HG03565 (cell line): ENCODE data around the gene AFAP1L1.

Experiments used
- ATAC-seq: cut with Tn5 transposase; IDR thresholded peaks from one replicate; pipeline ENCODE4 v1.9.1; 2021; ENCODE audit warnings: mild to moderate bottlenecking, moderate library complexity; ENCODE audit not compliant: unreplicated experiment

AFAP1L1 gene

GRCh38 chr5:149271716-149272563 lies at the start of gene AFAP1L1:
TSS of gene AFAP1L1 (plus strand) at chr5:149271859. CDS start at chr5:149271969, 110 bp downstream.
- no peak for ATAC-seq

DNA sequence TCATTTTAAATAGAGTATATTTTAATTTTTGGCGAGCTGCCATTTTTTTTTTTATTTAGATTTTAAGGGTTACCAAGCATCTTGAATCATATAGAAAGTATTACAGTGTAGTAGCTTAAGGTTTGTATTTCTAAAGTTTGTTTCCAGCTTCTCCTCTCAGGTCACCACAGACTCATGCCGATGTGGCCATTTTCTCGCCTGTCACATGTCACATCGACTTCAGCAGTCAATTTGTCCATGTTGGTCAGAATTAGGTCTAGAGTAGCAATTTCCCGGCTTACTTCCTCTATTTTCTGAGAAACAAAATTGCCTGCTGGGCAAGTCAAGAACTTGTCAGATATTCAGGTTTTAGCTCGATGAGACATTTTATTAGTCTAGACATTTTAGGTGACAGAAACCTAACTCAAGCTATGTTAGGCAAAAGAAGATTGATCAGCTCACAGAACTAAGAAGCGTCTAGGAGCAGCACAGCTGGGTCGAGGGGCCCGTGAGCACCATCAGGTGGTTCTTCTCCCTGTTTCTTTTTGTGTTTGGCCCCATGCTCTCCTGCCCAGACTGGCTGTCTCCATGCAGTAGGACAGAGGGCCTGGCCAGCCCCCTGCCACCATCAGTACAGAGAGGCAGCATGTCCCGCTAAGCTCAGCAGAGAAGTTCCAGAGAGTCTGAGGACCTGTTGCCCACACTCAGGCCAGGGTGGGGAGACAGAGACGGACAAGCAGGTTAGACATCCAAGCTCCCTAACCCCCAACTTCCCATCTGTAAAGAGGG lies 48.4 kb upstream of the AFAP1L1 start:
- ATAC-seq, result no peak

DNA sequence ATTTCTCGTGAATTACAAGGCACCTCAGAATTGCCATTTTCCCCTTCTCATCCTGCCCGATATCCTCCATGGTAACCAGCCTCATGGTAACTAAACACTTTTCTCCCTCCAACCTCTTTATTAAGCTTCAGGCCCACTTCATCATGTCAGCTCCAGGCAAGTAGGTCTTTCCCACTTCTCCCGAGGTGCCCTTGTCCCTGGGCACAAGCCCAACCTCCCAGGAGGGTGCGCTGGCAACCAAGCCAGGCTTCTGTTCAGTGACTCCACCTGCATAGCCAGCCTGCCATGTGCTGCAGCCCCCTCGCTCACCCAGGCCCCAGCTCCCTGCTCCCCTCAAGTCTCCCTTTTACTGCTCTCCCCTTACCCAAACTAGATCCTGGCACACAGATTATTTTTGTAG lies 47.4 kb upstream of the AFAP1L1 start:
- no peak for ATAC-seq

DNA sequence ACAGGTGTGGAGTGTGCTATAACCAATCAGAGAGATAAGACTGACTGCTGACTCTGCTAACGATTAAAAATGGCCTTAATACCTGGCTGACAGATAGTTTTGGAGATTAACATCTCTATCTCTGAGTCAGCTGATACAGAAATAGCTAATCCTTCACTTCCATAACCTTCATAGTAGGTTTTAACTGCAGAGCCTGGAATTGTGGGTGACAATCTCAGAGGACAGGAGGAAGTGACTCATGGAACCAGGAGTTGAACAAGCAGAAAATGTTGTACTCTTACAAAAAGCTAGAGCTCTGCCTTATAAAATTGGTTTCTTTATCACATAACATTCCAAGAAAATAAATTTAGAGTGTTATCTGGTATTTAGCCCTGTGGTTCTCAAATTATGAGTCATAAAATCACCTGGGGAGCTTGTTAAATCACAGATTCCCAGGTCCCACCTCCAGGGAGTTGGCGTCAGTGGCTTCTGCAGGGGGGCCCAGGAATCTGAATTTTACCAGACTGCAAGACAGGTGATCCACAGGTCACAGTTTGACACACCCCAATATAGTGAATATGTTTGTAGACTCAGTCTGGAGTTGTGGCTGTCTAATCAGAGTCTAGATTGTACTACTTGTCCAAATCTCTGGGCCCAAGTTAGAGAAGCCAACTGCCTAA lies 44.4 kb upstream of the AFAP1L1 start:
- ATAC-seq, result no peak

- no peak for ATAC-seq
Observed at GRCh38 chr5:149228618-149229297, 42.9 kb upstream of the AFAP1L1 start.

- no peak for ATAC-seq
Observed at GRCh38 chr5:149229298-149229937, 42.2 kb upstream of the AFAP1L1 start.

DNA sequence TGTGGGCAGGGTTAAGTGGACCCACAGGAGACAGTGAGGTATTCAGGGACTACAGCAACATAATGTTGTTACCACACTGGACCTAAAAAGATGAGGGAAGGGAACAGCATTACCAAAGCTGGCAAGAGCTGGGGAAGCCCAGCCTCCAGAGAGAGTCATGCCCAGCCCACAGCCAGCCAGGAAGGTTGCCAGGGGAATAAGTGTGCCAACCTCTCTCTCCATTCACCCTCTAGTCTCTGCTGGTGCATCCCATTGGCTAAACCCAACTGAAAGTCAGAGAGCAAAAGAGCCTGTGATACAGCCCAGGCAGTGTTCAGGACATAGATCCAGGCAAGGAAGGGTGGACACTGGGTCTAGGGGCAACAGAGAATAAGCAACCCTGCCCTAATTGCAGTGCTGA lies 35.8 kb upstream of the AFAP1L1 start:
- ATAC-seq, result no peak

GRCh38 chr5:149237662-149238061 lies 34.0 kb upstream of the AFAP1L1 start:
- ATAC-seq, result no peak

DNA sequence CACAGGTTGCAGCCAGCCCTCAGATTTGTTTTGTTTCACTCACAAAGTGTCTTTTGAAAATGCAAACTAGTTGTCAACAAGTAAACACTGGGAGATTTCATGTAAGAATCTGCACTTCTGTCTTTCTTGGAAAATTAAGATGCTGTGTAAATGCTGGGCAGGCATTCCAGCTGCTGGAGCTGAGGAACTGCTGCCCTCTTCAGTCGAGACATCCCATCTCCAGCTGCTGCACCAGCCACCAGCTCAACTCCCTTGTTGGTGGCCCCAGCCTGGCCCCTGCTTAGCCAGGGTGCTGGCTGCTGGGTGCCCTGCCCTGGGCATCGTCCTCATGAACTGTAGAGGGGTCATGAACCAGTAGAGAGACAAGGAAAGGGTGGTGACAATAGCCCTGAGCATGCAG lies 33.1 kb upstream of the AFAP1L1 start:
- no peak for ATAC-seq

DNA sequence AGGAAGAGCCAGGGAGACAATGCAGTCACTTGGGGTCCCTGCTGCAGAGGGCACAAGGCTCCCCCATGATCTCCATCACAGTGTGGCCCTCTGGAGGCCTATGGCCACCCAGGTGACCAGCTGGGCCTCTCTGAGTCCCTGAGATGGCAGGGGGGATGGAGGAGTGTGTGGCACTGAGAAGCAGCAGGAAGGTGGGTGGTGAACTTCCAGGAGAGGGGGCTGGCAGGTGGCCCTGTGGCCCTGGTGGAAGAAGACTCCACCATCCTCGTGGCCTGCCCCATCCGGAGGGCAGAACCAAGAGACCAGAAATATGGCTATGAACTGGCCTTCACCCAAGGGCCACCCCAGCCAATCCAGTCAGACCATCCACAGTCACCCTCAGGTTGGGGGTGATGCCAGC lies 31.7 kb upstream of the AFAP1L1 start:
- ATAC-seq, result no peak

DNA sequence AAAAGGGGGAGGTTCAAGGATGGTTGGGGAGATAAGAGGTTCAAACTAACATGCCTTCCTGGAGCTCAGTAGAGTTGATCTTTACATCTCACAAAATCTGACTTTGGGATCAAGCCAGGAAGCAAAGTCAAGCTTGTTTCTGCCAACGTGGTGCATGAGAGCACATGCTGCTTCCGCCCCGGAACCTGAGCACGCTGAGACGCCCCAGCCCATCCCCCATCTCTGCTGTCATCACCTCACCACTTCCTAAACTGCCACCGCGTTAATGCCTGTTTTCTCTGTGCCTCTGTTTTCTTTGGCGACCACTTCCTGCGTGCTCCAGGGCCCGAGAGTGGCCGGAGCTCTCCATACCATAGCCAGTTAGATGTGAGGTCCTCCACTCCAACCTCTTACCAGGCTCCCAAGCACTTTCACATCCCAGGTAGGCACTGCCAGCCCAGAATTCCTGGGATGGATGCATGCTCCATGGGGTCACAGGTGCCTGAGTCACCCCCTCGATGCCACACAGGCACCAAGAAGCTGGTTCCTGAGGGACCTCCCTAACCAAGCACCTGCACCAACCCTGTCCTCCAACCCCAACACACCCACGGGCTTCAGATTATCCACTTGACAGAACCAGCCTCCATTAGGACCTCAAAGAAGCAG lies 31.2 kb upstream of the AFAP1L1 start:
- ATAC-seq, result no peak

DNA sequence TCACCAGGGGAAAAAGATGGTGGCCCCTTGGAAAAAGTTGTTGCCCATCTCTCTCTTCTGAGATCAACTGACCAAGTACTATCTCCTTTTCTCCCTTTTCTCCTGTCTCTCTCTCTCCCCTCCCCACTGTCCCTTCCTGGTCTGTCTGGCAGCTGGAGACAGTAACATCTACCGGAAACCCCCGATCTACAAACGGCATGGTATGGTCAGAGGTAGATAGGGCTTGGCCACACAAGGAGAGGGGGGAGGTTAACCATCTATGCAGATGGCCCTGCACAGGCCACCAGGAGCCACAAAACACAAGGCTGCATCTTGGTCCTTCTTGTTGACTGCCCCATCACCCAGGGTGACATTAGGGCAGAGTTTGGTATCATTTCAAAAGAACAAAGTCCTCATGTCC lies 29.3 kb upstream of the AFAP1L1 start:
- ATAC-seq, result no peak

- no peak for ATAC-seq
Observed at GRCh38 chr5:149246906-149247305, 24.8 kb upstream of the AFAP1L1 start.

DNA sequence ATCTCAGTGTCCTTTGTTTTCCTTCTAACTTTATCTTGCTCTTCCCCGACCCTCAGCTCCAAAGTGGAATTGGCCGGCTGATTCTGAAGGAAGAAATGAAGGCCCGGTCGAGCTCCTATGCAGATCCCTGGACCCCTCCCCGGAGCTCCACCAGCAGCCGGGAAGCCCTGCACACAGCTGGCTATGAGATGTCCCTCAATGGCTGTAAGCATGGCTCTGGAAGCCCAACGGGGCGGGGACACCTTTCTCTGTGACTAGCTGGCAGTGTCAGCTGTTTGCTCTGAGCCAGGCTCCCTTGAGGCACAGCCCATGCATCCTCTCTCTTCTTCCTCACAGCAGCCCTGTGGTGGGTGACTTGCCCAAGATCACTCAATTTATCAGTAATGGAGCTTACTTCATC lies 23.9 kb upstream of the AFAP1L1 start:
- ATAC-seq, result no peak

DNA sequence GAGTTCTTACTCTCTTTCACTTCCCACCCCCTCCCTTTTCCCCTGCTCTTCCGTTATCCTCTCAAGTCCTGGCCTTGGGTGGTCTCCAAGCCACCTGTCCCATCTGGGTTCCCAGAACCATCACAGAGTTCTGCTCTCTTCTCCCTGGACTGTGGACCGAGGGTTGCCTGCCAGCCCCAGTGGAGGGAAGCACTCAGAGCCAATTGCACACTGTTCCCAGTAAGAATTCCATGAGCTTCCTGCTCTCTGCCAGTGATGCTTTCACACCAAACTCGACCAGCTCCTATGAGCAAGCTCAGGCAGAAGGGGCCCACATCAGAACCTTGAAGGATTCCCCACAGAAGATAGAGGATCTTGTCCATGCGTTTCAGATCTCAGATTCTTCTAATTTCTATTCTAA lies 20.1 kb upstream of the AFAP1L1 start:
- no peak for ATAC-seq

DNA sequence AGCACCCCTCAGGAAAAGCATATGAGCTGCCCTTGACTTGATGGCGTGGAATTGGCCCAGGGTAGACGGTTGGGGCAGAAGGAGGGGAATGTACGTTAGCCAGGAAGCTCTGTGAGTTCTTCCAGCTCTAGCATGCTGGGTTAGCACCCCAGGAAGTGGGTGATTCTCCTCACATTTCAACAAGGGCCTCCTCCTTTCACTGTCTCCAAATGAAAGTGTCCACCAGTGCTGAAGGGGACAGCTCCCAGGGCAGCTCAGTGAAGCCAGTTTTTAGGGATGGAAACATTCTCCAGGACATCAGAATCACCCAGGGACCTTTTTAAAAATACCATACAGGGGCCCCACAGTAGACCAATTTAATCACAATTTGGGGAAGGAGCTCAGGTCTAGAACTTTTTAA lies 17.2 kb upstream of the AFAP1L1 start:
- no peak for ATAC-seq

- ATAC-seq, result no peak
Observed at GRCh38 chr5:149256451-149256850, 15.2 kb upstream of the AFAP1L1 start.

DNA sequence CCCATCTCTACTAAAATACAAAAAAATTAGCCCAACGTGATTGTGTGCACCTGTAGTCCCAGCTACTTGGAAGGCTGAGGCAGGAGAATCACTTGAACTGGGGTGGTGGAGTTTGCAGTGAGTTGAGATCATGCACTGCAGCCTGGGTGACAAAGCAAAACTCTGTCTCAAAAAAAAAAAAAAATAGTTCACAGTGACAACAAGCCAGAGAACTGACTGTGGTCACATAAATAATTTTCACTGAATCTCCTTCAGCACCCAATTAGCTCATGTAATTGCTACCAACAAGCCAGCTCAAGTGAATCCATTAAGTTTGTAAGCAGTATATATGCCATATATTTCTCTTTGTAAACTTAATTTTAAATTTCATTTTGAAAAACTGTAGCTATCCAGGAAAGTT lies 14.5 kb upstream of the AFAP1L1 start:
- no peak for ATAC-seq

GRCh38 chr5:149257889-149258705 lies 13.6 kb upstream of the AFAP1L1 start:
- ATAC-seq, result no peak
